Stimulated activated CD8-positive, alpha-beta memory T cell treated with anti-CD3 and anti-CD28 coated beads, Interleukin-4, amount 100 ng/mL, for 1 hour (primary cell): ENCODE data around the gene BATF3.
"Not testable (repeated sequence)": the region's sequence is repeated elsewhere in the genome, so short reads cannot be mapped to it uniquely, and the experiment has no call there.

Source experiments
- DNase-seq, 2 donors: peaks; one replicate each; pipeline ENCODE4 v3.0.0-alpha.2; 2020; ENCODE audit warnings: low read depth in 2 of 2, low spot score in 1 of 2

The BATF3 gene, protein sequence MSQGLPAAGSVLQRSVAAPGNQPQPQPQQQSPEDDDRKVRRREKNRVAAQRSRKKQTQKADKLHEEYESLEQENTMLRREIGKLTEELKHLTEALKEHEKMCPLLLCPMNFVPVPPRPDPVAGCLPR

DNA sequence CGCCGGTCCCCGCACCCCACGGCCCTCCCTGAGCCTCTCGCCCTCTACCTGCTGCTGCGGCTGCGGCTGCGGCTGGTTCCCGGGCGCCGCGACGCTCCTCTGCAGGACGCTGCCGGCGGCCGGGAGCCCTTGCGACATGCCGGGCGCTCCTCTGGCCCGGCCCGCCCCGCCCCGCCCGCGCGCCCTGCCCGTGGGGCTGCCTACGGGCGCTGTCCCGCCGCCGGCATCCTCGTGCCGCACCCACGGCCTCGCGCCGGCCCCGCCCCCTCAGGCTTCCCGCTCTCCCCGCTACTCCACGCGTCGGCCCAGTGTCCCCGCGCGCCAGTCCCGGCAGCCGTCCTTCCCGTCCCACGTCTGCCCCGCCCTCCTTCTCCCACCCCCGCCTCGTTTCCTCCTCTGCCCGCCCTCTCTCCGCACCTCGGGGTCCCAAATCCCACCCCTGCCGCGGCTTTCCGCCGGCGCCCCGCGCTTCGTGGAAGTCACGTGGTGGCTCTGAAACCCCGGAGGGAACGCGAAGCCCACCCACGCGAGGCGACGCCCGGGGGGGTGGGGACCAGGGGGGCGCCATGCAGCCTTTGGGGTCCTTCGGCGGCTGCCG, at the start of gene BATF3:
TSS of gene BATF3 (minus strand) at position 216 of the 598 bp plus-strand sequence. CDS start at position 138, 78 bp downstream.
- DNase-seq, result no peak

DNA sequence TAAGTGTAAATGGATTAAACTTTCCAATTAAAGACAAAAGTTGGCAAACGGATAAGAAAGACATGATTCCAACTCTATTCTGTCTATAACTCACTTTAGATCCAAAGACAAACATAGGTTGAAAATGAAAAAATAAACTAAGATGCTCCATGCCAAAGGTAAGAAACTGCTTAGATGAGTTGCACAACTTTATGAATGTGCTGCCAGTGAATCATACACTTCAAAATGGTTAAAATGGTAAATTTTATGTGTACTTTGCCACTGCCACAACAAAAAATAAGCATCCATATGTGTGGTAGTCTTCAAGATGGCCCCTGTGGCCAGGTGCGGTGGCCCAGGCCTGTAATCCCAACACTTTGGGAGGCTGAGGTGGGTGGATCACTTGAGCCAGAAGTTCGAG, 46.9 kb upstream of the BATF3 start:
- no peak for DNase-seq

DNA sequence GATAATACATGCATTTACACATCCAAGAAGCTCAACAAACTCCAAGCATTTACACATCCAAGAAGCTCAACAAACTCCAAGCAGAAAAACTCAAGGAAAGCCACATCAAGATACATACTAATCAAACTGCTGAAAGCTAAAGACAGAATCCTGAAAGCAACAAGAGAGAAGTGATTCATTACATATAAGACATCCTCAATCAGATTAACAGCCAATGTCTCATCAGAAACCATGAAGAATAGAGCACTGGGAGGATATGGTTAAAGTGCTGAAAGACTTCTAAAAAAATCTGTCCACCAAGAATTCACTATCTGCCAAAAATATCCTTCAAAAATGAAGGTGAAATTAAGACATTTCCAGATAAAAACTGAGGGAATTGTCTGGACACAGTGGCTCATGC, 45.7 kb upstream of the BATF3 start:
- no peak for DNase-seq

DNA sequence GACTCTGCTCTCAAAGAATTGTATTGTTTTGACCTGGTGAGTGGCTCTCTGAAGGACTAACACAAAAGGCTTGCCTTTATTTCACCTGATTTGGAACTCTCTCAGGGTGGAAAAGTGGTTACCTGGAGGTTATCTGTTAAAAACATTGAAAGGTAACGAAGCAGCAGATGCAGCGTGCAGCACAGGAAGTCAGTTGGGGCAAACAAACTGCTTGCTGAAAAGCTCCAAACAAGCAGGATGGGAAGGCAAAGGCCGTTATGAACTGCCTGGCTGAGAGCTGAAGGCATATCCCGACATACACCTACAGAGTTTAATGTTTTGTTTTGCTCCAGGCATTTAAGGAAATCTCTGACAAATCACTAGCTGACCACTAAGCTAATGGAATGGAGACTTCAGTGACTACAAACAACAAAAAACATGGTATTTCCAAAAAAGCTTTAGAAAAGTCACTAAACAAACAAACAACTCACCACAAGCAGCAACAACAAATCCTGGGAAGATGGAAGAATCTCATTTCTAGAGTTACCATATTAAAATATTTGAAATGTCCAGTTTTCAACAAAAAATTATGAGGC, 44.3 kb upstream of the BATF3 start:
- DNase-seq, result no peak

DNA sequence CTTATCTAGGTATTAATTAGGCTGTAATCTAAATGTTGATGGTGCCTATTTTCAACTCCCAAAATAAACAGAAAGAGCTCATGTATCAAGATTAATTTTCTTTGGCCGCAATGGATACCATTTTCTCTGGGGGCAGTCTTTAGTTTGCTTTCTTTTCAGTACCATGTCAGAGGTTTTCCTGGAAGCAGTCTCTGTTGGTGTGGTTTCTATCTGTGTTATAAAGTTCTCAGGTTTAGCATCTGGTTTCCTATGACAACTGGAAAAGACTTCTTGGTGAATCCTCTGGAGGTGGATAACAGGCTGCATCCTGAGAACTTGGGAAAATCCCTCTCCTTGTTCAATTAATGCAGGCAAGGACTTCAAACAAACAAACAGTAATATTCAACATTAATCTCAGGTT, 38.7 kb upstream of the BATF3 start:
- no peak for DNase-seq

DNA sequence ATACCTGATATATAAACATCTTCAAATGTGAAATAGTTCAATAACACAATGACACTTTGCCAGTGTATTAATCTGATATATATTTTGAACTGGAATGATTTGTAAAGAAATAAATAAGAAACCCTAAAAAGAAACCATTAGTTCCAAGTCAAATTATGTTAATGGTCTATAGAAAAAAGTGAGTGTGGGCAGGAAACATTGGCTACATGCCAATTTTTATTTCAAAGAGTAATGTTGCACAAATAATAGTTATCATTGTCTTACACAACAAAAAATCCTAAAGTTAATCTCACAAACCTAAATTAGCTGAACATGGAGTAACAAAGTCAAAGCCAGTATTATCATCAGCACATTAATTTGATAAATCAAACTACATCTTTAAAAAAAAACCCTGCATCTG, 37.9 kb upstream of the BATF3 start:
- DNase-seq, result no peak

DNA sequence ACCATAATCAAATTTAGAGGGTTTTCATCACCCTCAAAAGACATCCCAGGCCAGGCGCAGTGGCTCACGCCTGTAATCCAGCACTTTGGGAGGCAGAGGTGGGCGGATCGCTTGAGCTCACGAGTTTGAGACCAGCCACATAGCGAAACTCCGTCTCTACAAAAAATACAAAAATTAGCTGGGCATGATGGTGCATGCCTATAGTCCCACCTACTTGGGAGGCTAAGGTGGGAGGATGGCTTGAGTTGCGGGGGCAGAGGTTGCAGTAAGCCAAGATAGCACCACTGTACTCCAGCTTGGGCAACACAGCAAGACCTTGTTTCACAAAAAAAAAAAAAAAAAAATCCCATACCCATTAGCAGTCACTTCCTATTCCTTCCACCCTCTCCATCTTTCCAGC, 33.5 kb upstream of the BATF3 start:
- DNase-seq, result no peak

DNA sequence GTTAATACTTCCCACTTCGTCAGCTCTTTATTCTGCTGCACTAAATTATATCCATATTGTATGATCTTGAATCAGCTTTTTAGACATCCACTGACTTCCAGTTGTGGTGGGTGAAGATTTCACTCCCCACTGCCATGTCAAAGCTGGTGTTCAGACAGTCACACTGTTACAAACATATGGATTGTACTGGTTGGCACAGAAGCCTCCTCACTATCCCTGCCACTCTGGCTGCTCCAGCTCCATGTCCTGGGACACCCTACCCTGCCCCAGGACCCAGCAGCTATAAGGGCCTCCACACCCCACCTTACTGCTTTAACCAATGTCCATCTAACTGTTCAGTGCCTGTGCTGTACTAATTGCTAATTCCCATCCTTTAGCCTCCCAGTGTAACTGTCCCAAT, 32.0 kb upstream of the BATF3 start:
- DNase-seq, result no peak

DNA sequence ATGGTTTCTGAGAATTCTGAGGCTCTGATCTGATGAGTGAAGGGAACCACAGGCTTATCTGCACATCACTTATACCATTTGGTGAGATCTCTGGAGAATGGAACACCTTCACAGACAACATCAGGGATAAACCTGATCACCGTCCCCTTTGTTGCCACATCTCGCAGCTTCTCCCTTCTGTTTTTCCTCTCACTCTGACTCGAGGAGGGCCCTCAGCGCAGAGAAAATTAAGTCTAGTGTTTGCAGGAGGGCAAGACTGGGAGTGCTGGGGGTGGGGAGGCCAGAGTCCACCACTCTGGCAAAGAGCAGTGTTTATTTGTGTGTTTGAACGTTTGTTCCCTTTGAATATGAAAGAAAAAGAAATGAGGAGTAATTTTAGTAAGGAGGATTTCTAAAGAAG, 29.0 kb upstream of the BATF3 start:
- no peak for DNase-seq

DNA sequence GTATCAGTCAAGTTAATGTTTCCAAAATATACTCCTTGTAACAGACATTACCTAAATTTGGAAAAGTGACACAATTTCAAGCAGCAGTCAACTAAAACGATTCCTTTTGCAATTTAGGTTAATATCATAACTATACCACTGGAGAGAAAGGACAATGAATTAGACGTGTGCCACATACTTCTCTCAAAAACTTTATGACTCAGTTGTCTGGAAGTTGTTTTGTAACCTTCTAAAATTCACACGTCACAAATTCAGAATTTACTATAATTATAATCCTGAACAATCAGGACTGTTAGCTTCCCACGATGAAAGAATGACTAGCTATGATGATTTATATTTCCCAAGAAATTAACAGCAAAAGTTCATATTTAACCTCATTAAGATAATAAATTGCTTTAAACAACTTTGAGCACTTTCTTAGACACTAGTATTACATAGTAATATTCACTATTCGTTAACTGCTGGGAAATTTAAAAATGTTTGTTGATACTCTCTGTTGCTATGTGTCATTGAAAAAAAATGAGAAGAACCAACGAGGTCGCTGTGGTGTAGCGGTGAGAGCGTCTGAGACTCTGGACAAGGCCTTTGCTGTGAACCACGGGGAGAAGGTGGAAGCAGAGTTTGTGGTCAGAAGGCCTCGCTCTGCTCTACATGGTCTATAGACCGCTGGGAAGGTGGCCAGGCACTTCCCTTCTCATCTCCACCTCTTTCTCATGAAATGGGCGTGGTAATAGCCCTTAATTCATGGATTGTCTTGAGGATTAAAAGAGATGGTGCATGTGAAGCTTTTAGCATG, 27.9 kb upstream of the BATF3 start:
- DNase-seq, result no peak

DNA sequence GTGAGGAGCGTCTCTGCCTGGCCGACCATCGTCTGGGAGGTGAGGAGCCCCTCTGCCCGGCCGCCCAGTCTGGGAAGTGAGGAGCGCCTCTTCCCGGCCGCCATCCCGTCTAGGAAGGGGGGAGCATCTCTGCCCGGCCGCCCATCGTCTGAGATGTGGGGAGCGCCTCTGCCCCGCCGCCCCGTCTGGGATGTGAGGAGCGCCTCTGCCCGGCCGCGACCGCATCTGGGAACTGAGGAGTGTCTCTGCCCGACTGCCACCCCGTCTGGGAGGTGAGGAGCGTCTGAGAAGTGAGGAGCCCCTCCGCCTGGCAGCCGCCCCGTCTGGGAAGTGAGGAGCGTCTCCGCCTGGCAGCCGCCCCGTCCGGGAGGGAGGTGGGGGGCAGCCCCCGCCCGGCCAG, 25.0 kb upstream of the BATF3 start:
- not testable (repeated sequence) for DNase-seq

DNA sequence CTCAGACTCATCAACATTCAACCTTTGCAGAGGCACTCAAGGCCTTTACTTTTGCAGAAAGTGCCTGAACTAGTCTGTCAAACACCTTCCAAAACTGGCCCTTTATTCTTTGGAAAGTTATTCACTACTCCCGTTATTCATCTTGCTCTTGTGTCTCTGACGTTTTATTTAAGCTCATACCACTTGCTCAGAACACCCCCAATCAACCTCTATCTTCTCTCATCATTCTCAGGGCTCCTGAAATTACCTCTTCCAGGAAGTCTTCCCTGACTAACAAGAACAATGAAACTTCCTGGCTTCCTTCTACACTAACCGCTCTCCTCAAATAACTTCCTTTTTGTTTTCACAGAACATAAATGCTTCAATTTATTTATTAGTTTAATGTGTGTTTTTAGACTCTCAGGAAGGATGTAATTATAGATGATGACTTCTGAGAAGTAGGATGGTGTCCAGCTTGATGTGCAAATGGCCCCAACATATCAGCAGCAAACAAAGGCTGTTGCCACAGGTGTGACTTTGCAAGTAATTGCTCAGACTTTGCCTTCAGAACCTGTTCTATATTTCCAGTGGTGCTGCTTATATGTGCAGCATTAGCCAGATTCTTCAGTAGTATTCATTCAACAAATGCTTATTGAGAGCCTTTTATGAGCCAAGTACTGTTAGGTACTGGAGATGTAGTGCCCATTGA, 22.8 kb upstream of the BATF3 start:
- DNase-seq, result no peak

DNA sequence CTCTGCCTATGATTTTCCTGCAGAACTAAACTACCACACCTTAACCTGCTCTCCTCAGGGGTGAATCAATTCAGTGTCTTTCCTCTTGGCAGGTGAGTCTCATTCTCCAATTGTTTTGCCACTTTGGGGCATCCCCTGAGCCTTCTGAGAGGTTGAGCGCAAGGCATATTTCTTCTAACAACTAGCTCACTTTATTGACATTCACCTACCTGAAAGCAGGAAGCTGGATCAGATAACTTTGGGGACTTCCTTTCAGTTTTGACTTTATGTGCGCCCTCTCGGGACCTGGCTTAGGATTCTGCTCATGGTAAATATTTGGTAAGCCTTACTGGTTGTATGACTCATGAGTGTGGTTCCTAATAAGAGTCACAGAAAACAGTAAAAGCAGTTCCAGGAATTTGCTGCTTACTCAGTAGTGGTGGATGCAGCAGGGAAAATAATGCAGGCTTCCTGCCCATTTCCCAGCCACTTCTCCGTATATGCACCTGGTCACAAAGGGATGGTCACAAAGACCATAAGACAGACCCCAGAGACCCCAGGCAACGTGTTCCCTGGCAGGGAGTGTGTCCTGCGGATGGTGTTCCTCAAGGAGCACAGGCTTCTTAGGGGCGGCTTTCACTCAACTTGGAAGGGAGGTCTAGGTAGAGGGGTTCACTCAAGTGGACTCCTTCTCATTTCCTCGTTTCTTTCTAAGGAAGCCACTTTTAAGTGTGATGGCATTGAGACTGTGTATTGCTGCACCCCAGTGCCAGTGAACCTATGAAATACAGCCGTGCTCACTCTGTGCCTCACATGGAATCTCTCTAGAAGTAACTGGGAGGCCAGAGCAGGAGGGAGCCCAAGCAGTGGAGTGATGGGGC, 22.0 kb upstream of the BATF3 start:
- no peak for DNase-seq

DNA sequence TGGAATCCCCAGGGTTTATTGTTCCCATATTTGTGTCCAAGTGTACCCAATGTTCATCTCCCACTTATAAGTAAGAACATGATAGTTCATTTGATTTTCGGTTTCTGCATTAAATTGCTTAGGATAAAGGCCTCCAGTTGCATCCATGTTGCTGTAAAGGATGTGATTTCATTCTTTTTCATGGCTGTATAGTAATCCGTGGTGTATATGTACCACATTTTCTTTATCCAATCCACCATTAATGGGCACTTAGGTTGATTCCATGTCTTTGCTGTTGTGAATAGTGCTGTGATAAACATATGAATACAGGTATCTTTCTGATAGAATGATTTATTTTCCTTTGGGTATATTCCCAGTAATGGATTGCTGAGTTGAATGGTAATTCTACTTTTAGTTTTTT, 20.0 kb upstream of the BATF3 start:
- DNase-seq, result no peak

DNA sequence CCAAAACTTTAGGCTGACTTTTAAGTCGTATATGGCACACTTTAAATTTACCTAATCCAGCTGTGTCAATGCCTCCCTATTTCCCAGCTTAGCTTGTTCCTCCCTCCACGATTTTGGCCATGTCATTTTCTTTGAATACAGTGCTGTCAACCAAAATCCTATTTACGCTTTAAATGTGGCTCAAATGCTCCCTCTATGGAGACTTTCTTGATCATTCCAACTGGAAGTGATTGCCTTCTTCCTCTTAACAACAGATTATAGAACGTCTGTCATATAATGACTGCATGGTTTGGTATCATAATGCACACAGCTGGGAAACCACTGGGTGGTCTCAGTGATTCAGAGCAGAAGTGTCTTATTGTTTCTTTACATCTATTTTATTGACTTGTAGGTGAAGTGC, 18.9 kb upstream of the BATF3 start:
- DNase-seq, result no peak

DNA sequence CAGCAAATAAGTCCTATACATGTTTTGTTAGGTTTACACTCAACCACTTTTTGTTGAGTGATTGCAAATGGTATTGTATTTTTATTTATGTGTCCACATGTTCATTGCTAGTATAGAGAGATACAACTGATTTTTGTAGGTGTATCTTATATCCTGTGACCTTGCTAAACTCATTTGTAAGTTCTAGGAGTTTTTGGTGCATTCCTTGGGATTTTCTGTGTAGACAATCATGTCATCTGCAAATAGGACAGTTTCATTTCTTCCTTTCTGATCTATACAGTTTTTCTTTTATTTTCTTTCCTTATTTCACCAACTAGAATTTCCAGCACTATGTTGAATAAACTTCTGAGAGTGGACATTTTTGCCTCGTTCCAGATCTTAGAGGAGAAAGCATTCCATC, 16.5 kb upstream of the BATF3 start:
- no peak for DNase-seq

DNA sequence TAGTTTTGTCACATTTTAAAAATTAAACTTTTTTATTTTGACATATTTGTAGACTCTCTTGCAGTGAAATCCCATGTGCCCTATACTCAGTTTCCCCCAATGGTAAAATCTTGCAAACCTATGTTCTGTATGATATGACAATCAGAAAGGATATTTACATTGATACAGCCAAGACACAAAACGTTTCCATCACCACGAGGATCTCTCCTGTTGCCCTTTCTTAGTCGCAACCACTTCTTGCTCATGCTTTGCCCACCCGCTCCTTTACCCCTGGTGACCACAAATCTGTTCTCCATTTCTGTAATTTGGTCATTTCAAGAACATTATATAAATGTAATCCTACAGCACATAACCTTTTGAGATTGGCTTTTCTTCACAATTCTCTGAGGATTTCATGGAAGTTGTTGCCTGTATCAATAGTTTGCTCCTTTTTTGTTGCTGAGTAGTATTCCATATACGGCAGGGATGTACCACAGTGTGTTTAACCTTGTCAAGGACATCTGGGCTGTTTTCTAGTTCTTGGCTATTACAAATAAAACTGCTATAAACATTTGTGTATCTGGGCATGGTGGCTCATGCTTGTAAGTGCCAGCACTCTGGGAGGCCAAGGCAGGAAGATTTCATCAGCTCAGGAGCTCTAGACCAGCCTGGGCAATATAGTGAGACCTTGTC, 14.0 kb upstream of the BATF3 start:
- DNase-seq, result no peak

DNA sequence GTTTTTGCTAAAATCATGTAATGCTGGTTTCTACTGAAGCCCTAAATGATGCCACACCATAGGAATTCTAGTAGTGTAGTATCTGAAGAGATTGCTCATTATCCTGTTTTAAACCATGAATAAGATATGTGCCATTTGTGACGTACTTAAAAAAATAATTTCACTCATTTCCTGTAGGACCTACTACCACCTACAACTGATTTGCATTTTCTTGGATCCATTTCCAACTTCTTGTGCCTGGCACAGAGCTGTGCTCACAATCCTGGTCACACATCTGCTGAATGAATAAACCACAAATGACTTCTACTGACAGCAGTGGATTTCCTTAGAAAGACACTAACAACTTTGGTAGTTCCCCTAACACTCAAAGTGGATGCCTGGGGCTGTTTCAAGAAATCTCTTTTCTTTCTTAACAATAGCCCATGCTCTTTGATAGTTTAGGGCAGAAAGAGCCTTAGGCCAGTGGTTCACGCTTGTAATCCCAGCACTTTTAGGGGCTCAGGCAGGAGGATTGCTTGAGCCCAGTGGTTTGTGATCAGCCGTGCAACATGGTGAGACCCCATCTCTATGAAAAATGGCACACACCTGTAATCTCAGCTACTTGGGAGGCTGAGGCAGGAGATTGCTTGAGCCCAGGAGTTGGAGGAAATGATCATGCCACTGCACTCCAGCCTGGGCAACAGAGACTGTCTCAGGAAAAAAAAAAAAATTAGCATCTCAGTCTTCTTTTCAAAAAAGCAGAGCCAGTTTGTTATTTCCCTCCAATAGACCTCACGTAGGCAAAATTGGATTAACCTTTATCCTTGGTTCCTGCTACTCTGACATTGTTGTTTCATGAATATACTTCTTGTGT, 13.0 kb upstream of the BATF3 start:
- no peak for DNase-seq

DNA sequence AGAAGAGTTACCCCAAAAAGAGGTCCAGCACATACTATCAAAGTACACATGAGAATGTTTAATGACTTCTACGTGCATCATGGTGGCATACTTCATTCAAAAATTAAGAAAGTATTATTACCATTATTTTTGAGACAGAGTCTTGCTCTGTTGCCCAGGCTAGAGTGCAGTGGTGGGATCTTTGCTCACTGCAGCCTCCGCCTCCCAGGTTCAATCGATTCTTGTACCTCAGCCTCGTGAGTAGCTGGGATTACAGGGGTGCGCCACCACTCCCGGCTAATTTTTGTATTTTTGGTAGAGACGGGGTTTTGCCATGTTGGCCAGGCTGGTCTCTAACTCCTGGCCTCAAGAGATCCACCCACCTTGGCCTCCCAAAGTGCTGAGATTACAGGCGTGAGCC, 12.3 kb upstream of the BATF3 start:
- not testable (repeated sequence) for DNase-seq
